GM19467 (cell line): ENCODE measurements around the gene NDUFC1.

ENCODE experiments used
- ATAC-seq: cut with Tn5 transposase; IDR thresholded peaks from one replicate; pipeline ENCODE4 v1.9.1; 2021; ENCODE audit warnings: mild to moderate bottlenecking, moderate library complexity; ENCODE audit not compliant: unreplicated experiment

Gene NDUFC1

GRCh38 chr4:139253046-139253445 lies 49.2 kb downstream of the NDUFC1 start:
- no peak for ATAC-seq

- ATAC-seq, result no peak
Observed at GRCh38 chr4:139247700-139248238, 54.5 kb downstream of the NDUFC1 start.

- no peak for ATAC-seq
Observed at GRCh38 chr4:139247241-139247640, 55.0 kb downstream of the NDUFC1 start.

GRCh38 chr4:139246166-139246565 lies 56.1 kb downstream of the NDUFC1 start:
- ATAC-seq, result no peak

- no peak for ATAC-seq
Observed at GRCh38 chr4:139245590-139245989, 56.7 kb downstream of the NDUFC1 start.

GRCh38 chr4:139243448-139244365 lies 58.6 kb downstream of the NDUFC1 start:
- ATAC-seq, result no peak

GRCh38 chr4:139242511-139243051 lies 59.7 kb downstream of the NDUFC1 start:
- ATAC-seq, result no peak

GRCh38 chr4:139241784-139242151 lies 60.5 kb downstream of the NDUFC1 start:
- ATAC-seq, result no peak

- no peak for ATAC-seq
Observed at GRCh38 chr4:139241086-139241783, 61.0 kb downstream of the NDUFC1 start.
